Measurements from ENCODE around the gene VIPAS39.

DNA sequence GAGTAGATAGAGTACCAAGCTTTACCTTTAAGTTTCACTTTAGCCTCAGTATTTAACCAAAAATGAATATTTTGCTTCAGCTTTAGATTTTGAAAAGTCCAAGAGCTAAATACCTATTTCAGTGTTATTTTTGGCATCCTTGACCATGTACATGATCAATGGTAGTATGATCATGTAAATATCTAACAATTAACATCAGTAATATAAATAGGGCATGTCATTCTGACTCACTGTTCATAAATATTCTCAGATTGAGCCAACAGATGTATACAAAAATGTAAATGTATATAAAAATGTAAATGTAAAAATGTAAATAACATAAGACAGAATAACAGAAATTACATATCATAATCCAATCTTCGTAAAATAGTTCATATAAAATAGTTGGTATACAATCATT lies 18.8 kb downstream of the VIPAS39 start:
- TF ChIP-seq, protein P1, sequence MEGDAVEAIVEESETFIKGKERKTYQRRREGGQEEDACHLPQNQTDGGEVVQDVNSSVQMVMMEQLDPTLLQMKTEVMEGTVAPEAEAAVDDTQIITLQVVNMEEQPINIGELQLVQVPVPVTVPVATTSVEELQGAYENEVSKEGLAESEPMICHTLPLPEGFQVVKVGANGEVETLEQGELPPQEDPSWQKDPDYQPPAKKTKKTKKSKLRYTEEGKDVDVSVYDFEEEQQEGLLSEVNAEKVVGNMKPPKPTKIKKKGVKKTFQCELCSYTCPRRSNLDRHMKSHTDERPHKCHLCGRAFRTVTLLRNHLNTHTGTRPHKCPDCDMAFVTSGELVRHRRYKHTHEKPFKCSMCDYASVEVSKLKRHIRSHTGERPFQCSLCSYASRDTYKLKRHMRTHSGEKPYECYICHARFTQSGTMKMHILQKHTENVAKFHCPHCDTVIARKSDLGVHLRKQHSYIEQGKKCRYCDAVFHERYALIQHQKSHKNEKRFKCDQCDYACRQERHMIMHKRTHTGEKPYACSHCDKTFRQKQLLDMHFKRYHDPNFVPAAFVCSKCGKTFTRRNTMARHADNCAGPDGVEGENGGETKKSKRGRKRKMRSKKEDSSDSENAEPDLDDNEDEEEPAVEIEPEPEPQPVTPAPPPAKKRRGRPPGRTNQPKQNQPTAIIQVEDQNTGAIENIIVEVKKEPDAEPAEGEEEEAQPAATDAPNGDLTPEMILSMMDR (IDR thresholded peaks at IDR 0.05), result no peak
- no peak for TF ChIP-seq POLR2A (IDR thresholded peaks at IDR 0.05)

Data from gastroesophageal sphincter (tissue), 3 donors.